NOMO-1 treated with dmso at 0.1 percent for 144 hours (cell line): ENCODE measurements around the gene HINFP.
"Not testable (repeated sequence)": the region's sequence is repeated elsewhere in the genome, so short reads cannot be mapped to it uniquely, and the experiment has no call there.

Source experiments
- DNase-seq: peaks from one replicate; lab custom pipeline; 2025; ENCODE audit not compliant: unreplicated experiment; lab: John Stamatoyannopoulos, UW

HINFP gene

GRCh38 chr11:119116601-119117000 lies 4.8 kb upstream of the HINFP start:
- DNase-seq, result no peak

DNA sequence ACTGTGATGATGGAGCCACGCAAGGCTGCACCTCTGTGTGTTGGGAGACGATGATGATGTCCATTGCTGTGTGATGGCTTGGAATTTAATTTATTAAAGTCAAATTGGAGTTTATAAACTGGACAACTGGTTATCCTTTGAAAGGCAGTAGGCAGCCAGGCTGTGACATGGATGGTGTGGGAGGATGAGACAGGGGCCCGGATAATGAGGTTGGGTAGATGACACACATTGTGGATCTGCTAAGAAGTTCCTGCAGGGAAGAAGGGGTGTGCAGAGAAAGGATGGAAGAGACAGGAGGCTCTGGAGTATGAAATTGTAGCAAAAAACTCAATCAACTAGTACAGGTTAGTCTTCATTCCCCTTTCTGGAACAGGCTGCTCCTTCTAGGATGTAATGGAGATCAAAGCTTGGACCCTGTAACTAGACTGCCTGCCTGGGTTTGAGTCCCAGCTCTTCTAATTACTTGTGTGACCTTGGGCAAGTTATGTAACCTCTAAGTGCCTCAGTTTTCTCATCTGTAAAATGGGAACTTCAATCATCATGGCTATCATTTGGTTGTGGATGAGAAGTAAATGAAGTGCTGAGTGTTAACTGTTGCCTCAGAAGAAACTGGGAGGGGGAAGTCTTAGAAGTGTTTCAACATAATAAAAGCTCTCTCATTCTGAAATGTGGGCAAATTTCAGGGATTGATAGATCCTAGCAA lies 4.2 kb upstream of the HINFP start:
- DNase-seq, result no peak

DNA sequence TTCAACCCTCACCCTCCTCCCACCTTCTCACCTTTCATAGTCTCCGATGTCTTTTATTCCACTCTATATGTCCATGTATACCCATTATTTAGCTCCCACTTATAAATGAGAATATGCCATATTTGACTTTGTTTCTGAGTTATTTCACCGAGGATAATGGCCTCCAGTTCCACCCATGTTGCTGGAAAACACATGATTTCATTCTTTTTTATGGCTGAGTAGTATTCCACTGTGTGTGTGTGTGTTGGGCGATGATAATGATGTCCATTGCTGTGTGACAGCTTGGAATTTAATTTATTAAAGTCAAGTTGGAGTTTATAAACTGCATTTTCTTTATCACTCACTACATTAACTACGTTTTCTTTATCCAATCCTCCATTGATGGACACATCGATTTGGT lies 3.2 kb upstream of the HINFP start:
- DNase-seq, result no peak

DNA sequence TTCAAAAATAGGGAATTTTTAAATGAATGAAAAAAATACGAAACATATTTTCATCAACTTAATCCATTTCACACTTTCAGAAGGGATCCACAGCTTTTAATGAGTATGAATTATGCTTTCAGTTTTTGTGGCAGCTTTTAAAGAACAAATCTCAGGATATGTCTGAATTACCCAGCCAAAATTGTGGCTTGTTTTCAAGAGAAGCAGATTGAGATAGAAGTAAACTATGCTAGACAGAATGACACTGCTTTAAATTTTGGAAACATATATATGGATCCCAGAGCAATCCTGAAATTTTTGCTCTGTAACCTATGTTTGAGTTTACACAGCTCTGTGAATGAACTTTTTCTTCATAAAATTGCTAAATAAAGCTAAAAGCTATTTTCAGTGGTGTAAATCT lies 2.4 kb upstream of the HINFP start:
- DNase-seq, result no peak

DNA sequence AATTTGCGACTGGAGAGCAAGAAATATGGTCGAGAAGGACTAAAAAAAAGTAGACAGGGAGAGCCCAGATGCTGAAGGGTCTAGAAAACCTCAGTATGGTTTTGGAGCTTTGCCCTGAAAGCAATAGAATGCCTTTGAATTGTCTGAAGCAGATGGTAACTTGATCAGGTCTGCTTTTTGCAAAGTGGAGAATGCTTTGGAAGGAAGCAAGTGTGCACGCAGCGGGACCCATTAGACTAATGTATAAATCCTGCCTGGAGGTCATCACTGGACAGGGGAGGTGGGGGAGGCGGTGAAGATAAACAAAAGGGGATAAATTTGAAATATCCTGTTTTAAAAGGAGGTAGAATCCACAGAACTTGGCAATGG lies 757 bp upstream of the HINFP start:
- DNase-seq, result no peak

GRCh38 chr11:119121811-119122124 lies 388 bp downstream of the HINFP start:
- DNase-seq, result no peak

- no peak for DNase-seq
These were observed 4.4 kb downstream of the HINFP start for GRCh38 chr11:119125821-119126220.

DNA sequence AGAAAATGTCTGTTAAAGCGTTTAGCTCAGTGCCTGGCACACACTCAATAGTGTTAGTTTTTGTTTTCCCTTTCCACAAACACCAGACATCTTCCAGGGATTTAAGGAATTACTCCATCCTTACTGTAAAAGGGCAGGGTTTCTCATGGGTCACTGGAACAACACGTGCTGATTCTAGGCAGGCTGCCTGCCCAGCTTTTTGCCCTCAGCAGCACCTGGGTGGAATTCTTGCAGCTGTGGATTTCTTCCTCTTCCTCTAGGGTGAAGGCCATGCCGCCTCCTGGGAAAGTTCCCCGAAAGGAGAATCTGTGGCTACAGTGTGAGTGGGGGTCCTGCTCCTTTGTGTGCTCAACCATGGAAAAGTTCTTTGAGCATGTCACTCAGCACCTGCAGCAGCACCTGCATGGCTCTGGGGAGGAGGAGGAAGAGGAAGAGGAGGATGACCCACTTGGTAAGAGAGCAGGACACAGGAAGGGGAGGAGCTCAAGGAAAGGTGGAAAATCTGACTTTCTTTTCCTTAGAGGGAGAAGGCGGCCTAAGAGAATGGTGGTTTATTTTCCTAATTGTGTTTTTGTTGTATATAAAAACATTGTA lies 5.4 kb downstream of the HINFP start:
- DNase-seq, result no peak

- no peak for DNase-seq
These were observed 9.3 kb downstream of the HINFP start for GRCh38 chr11:119130662-119131061.

- no peak for DNase-seq
These were observed 13.1 kb downstream of the HINFP start for GRCh38 chr11:119134389-119134978.

DNA sequence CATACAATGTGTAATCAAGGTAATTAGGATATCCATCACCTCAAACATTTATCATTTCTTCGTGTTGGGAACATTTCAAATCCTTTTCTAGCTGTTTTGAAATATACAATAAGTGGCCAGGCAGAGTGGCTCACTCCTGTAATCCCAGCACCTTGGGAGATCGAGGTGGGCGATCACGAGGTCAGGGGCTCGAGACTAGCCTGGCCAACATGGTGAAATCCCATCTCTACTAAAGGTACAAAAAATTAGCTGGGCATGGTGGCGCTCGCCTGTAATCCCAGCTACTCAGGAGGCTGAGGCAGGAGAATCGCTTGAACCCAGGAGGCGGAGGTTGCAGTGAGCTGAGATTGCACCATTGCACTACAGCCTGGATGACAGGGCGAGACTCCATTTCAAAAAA lies 17.9 kb downstream of the HINFP start:
- DNase-seq, result not testable (repeated sequence)

- peak; percentile 31 for DNase-seq
These were observed 23.6 kb downstream of the HINFP start for GRCh38 chr11:119144825-119145486.

GRCh38 chr11:119145551-119145950 lies 24.2 kb downstream of the HINFP start:
- DNase-seq, result no peak

- DNase-seq, result no peak
These were observed 26.4 kb downstream of the HINFP start for GRCh38 chr11:119147604-119148333.

GRCh38 chr11:119148720-119149017 lies 27.3 kb downstream of the HINFP start:
- DNase-seq, result no peak

- no peak for DNase-seq
These were observed 27.8 kb downstream of the HINFP start, which contains the start of gene ABCG4 for GRCh38 chr11:119149018-119149785. Gene ABCG4, plus strand, starts transcription at chr11:119149052. Its CDS starts 914 bp downstream, at chr11:119149966.

- DNase-seq, result no peak
These were observed 28.5 kb downstream of the HINFP start for GRCh38 chr11:119149786-119150275.

GRCh38 chr11:119152043-119152442 lies 30.7 kb downstream of the HINFP start:
- DNase-seq, result no peak

GRCh38 chr11:119152604-119153003 lies 31.2 kb downstream of the HINFP start:
- DNase-seq, result no peak

DNA sequence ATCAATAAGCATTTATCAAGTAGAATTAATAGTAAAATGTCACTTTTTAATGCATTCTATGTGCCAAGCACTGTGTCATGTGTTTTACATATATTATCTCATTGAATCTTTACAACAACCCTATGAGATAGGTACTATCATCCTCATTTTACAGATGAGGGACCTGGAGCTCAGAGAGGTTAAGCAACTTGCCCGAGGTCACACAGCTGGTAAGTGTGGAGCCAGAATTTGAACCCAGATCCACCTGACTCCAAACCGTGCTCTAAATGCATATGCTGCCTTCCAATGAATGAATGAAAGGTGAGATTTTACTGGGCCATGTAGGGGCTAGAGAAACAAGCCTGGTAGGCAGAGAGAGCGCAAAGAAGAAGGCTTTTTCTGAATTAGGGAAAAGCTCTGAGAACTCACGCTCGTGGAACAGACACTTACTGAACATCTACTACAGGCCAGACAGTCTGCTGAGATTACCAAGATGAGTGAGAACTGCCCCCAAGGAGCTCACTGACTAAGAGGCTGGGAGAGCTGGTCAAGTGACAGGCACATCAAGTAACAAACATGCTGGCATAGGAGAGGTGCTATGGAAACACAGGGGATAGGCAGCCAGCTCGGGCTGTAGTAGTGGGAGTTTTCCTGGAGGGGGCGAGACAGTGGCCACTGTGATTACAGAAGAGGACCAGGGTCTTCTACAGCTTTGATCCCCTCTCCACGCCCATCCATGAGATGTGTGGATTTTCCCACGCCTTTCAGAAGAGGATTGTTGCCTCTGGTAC lies 31.9 kb downstream of the HINFP start:
- DNase-seq, result no peak
